GM21786 (cell line): Measurements from ENCODE around the gene UCK1.
"Not testable (repeated sequence)": the region's sequence is repeated elsewhere in the genome, so short reads cannot be mapped to it uniquely, and the experiment has no call there.

ENCODE experiments used
- ATAC-seq: cut with Tn5 transposase; IDR thresholded peaks from one replicate; pipeline ENCODE4 v1.9.1; 2021; ENCODE audit not compliant: unreplicated experiment

Gene UCK1

GRCh38 chr9:131523451-131524435, 7.3 kb downstream of the UCK1 start:
- no peak for ATAC-seq

DNA sequence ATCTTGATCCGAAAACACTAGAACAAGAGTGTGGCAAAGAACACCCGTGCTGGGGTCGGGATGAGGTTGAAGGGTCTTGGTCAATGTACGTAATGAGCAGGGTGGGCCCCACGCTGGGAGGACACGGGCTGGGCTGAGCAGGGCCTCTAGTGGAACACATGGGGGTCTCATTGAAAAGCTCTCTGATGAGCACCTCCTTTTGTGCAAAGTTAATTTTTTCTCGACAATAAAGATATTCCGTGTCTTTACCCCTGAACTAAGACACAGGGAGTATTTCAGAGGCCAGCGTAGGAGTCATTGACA, 8.0 kb downstream of the UCK1 start:
- ATAC-seq: no peak

DNA sequence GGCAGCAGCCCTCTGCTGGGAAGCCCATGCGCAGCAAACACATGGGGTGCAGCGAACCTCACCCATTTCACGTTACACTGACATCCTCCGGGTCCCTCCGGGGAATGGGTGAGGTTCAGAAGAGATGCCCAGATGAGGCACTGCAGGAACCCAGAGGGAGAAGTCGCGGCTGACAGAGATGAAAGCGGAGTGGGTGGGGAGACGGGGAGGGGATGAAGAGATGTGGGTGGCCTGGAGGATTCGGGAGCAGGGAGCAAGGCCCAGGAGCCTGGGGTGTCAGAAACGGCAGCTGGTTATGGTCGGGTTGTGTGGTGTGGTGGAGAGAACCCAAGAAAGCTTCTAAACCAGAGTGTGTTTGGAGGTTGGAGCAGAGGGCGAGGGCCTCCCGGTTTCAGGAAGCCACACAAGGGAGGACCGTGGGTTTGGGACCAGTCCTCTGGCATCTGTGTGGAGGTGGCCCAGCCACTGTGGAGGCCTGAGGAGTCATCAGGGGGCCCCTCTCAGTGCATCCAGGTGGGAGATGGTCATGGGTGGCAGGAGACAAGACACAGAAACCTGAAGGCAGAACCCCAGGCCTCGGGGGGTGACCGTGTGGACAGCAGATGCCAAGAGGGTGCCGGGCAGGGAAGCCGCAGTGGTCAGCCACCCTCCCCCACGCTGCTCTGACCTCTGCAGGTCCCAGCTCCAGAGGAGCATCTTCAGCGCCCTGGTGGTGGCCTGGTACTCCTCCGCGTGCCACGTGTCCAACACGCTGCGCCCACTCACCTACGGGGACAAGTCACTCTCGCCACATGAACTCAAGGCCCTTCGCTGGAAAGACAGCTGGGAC, 8.6 kb downstream of the UCK1 start:
- no peak for ATAC-seq

- no peak for ATAC-seq
These were observed 9.2 kb downstream of the UCK1 start for GRCh38 chr9:131521822-131522221.

GRCh38 chr9:131521203-131521602, 9.9 kb downstream of the UCK1 start:
- no peak for ATAC-seq

DNA sequence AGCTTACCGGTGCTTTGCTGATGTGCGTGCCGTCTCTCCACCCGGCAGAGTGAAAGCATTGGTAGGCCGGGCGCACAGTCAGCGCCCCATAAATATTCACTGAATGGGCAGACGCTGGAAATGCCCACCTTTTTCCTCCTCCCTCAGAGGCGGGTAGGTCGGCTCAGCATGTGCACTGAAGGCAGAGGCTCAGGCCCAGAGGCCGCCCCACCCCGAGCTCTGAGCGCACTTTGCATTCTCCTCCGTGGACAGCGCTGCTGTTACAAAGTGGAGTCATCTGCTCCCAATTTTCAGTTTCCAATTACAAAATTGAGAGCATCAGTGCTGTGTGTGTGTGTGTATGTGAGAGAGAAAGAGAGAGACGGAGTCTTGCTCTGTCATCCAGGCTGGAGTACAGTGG, 10.6 kb downstream of the UCK1 start:
- no peak for ATAC-seq

DNA sequence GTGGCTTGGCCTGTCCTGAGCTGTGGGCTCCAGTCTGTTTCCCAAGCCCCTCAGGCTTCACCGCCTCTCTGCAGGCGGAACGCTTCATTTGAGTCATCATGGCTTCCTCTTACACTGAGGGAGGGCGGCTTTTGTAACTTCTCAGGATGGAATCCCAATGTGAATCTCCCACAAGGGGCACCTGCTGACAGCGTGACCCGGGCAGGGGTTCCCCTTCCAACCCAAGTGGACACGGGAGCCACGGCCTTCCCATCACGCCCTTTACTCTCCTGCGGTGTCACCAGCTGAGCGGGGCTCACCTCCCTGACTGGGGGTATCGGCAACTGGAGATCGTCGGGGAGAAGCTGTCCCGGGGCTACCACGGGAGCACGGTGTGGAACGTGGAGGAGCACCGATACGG, 12.5 kb downstream of the UCK1 start:
- no peak for ATAC-seq

DNA sequence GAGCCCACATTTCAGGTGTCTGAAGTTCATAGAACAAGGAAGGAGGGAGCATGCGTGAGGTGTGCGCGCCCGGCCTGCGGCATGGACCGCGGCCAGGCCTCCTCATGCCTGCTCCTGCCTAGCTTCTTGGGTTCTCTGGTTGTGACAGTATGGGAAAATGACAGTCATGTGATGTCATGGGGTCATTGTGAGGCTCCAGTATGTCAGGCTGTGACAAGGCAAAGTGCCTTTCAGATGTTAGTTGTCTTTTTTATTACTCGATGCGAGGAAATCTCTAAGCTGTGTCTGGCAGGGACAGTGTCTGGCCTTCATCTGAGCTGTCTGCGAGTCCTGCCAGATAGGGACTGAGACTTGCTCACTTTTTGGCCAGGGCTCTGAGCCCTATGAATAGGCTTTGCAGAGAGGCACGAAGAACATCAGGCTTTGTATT, 13.3 kb downstream of the UCK1 start:
- no peak for ATAC-seq

GRCh38 chr9:131516930-131517329, 14.1 kb downstream of the UCK1 start:
- ATAC-seq: no peak

DNA sequence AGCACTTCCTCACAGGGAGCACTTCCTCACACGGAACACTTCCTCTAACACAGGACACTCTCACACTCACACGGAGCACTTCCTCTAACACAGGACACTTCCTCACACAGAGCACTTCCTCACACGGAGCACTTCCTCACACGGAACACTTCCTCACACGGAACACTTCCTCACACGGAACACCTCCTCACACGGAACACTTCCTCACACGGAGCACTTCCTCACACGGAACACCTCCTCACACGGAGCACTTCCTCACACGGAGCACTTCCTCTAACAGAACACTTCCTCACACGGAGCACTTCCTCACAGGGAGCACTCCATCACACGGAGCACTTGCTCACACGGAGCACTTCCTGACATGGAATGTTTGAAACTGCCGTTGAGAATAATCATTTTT, 15.0 kb downstream of the UCK1 start:
- ATAC-seq: no peak

- not testable (repeated sequence) for ATAC-seq
These were observed 15.5 kb downstream of the UCK1 start for GRCh38 chr9:131515559-131516031.

GRCh38 chr9:131513177-131513576, 17.9 kb downstream of the UCK1 start:
- ATAC-seq: no peak

- ATAC-seq: no peak
These were observed 19.2 kb downstream of the UCK1 start for GRCh38 chr9:131511880-131512279.

GRCh38 chr9:131511416-131511815, 19.6 kb downstream of the UCK1 start:
- no peak for ATAC-seq

- no peak for ATAC-seq
These were observed 26.1 kb downstream of the UCK1 start for GRCh38 chr9:131505012-131505411.

- ATAC-seq: no peak
These were observed 27.2 kb downstream of the UCK1 start for GRCh38 chr9:131503626-131504465.

- ATAC-seq: peak; percentile 78
These were observed 28.1 kb downstream of the UCK1 start, which contains the start of gene POMT1 for GRCh38 chr9:131502781-131503625. POMT1 (plus strand) TSS chr9:131502918; CDS start chr9:131504219, 1,301 bp downstream.

- ATAC-seq: no peak
These were observed 30.0 kb downstream of the UCK1 start for GRCh38 chr9:131500939-131501541.

GRCh38 chr9:131500377-131500776, 30.7 kb downstream of the UCK1 start:
- no peak for ATAC-seq
